Neural progenitor cell (in vitro differentiated cells): ENCODE measurements around the gene NLRC3.

ENCODE experiments used
- CTCF ChIP-seq: fragments of 200-600 bp; sonication (generic); IDR thresholded peaks from 2 replicates; pipeline ENCODE4 v1.5.1; 2017; ENCODE audit warnings: antibody characterized with exemption, mild to moderate bottlenecking
- EZH2 ChIP-seq: fragments of 200-600 bp; sonication (generic); IDR thresholded peaks from 2 replicates; pipeline ENCODE4 v1.6.1; 2017; ENCODE audit warnings: antibody characterized with exemption, mild to moderate bottlenecking, moderate library complexity
- EZH2phosphoT487 ChIP-seq: fragments of 200-600 bp; sonication (generic); IDR thresholded peaks from 2 replicates; pipeline ENCODE4 v1.6.1; 2017; ENCODE audit warnings: antibody characterized with exemption

DNA sequence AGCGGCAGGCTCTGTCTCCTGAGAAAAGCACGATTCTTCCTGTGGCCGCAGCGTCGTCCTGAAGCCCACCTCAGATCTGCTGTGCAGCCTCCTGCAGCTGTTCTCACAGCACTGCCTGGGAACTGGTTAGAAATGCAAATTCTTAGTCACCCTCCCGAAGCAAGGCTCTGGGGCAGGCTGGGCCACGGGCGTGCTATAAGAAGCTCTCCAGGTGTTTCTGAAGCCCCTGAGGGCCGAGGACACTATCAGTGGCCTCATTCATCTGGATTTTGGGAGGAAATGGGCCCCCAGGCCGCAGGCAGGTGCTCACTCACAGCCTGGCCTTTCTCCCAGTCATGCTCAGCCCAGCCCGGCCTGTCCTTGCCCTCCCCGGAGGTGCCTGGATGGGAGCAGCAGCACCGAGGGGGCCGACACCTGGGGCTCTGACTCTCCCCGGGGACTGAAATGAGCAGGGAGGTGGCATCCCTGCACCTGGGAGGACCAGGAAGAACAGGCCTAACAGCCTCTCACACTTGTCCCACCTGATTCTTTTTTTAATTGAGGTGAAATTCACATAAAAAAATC is 10.4 kb upstream of the NLRC3 start:
- TF ChIP-seq CTCF (no peak), EZH2 (no peak), EZH2phosphoT487 (no peak)
